Measurements from ENCODE around the gene KIAA1191.

KIAA1191 gene

GRCh38 chr5:176365351-176366231, 4.0 kb upstream of the KIAA1191 start, which contains the start of gene ARL10:
Gene ARL10 (plus strand): TSS chr5:176365487. CDS start chr5:176365564, 77 bp downstream.
- peak; percentile 26 for DNase-seq (ENCODE audit: low spot score)

DNA sequence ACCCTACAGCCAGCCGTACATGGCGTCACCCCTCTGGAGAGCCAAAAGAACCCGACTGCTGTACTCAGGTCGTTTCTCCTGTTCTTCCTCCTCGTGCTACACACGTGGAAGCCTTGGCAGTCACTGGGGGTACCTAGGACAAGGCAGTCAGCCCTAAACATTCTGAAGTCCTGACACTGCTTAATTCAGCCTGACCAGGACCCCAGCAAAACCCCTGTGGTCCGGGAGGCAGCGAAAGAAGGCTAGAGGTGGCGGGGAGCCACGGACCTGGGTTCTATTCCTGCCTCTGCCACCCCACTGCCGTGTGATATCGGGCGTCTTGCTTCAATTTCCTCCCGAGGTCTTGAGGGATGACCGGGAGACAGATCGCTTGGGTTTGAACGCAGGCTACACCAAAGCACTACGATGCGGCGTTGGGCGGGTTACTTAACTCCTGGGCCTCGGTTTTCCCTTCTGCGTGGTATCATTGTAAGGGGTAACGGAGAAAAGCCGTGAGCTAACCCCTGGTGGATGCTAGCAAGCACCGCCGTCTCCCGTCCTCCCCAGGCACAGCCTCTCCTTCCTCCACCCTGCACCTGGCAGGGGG, 3.3 kb upstream of the KIAA1191 start:
- no peak for DNase-seq (ENCODE audit: low spot score)

GRCh38 chr5:176362233-176362490, 598 bp upstream of the KIAA1191 start:
- no peak for DNase-seq (ENCODE audit: low spot score)

DNA sequence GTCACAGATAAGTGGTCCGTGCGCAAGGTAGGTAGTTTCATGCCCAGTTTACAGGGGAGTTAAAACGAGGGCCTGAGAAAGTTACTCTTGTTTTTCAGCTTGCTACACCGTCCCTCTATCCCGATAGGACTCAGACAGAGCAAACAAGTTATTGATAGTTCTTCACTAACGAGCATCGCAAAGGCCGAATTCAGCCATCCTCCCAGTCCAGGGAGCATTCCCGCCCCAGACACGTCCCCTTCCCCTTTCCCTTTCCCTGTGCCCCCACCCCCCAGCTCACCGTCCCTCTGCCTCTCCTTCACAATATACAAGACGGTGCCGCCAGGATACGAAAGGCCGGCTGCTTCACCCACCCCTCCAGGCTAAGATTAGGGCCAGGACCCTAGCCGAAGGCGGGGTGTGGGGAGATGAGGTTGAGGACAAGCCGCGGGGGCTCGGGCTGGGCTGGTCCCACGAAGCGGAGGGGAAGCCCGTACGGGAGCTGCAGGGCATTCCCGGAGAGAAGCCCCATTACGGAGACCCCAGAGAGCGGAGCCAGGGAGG, 599 bp downstream of the KIAA1191 start:
- DNase-seq (ENCODE audit: low spot score): no peak

- peak; percentile 37 for DNase-seq (ENCODE audit: low spot score)
Measured at GRCh38 chr5:176359658-176360057, 1.9 kb downstream of the KIAA1191 start.

- DNase-seq (ENCODE audit: low spot score): no peak
Measured at GRCh38 chr5:176356179-176356566, 5.4 kb downstream of the KIAA1191 start.

GRCh38 chr5:176355400-176356178, 6.0 kb downstream of the KIAA1191 start:
- DNase-seq (ENCODE audit: low spot score): no peak

DNA sequence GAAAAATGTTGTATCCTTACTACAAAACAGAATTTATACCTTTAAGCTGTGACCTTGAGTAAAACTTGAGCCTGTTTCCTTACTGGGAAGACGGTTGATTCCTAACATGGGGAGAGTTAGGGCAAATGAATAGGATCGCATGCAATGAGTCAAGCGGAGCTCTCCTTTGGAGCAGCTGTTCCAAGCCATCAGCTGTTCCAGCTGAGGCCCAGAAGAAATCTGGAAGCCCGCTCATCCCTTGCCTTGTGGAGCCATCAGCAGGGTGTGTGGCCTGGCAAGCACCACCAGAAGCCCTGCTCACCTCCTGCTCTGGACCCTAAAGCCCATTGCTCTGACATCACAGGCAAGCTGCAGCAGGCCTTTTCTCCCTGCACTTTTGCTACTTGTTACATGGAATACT, 8.0 kb downstream of the KIAA1191 start:
- no peak for DNase-seq (ENCODE audit: low spot score)

- DNase-seq (ENCODE audit: low spot score): no peak
Measured at GRCh38 chr5:176352116-176352878, 9.3 kb downstream of the KIAA1191 start.

GRCh38 chr5:176350416-176350815, 11.1 kb downstream of the KIAA1191 start:
- no peak for DNase-seq (ENCODE audit: low spot score)

- no peak for DNase-seq (ENCODE audit: low spot score)
Measured at GRCh38 chr5:176342766-176343458, 18.7 kb downstream of the KIAA1191 start.

DNA sequence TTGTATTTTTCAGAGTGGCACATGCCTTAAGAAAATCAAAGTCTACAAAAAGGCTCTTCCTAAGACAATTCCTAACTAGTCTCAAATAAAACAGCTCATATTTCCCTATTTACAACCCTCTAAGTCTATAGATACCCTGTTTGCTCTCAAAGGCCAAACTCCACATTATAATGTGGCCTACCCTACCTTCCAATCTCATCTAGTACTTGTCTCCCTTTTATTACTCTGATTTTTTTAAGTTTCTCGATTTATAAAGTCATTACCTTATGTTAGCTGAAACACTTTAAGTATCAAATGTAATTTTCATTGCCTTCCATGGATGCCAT, 19.4 kb downstream of the KIAA1191 start:
- no peak for DNase-seq (ENCODE audit: low spot score)

DNA sequence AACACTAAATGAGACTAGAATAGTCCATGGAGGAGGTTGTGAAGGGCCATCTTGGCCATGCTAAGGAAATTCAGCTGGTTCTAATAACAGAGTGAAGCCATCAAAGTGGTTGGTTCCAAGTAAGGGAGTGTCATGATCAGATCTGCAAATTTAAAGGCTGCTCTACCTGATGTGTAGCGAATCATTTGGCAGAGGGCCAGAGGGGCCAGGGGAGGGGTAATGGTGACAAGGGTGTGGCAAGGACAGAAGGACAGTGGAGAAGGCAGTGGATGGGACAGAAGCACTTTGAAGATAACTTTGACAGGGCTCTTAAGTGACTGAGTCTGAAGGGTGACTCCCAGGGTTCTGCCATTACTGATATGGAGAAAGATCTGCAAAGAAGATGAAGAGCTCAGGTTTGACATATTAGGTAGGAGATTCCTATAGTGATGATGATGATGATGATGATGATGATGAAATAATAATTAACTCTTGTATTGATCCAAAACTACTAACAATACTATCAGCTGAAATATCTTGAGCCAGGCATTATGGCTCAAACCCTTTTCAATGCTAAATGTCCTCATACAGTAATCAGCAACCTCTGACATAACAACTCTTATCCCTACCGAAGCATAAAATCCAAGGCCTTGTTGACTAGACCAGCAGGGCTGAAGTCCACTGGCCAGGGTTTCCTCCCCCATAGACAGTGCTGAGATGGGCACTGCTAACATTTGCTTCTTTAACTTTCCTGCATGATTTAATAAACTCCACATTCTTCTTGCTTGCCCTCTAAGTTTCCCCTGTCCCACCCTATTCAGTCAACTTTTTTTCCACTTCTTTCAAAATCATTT, 20.0 kb downstream of the KIAA1191 start:
- DNase-seq (ENCODE audit: low spot score): no peak

- DNase-seq (ENCODE audit: low spot score): no peak
Measured at GRCh38 chr5:176339304-176339703, 22.3 kb downstream of the KIAA1191 start.

DNA sequence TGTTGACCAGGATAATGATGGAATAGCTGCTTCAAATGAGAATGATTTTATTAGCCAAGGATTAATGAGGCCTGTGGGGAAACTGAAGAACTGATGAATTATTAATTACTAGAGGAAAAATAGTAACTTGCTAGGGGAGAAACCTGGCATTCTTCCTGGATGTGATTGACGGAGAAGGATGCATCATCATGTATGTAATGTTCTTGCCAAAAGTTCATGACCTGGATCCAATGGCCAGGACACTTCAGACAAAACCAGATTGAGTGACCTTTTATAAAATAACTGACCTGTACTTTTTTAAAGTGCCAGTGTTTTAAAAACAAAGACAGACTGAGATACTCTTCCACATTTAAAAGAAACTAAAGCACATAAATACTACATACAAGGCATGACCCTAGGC, 23.7 kb downstream of the KIAA1191 start:
- no peak for DNase-seq (ENCODE audit: low spot score)

- no peak for DNase-seq (ENCODE audit: low spot score)
Measured at GRCh38 chr5:176334031-176334770, 27.4 kb downstream of the KIAA1191 start.

- no peak for DNase-seq (ENCODE audit: low spot score)
Measured at GRCh38 chr5:176320577-176320976, 41.0 kb downstream of the KIAA1191 start.

DNA sequence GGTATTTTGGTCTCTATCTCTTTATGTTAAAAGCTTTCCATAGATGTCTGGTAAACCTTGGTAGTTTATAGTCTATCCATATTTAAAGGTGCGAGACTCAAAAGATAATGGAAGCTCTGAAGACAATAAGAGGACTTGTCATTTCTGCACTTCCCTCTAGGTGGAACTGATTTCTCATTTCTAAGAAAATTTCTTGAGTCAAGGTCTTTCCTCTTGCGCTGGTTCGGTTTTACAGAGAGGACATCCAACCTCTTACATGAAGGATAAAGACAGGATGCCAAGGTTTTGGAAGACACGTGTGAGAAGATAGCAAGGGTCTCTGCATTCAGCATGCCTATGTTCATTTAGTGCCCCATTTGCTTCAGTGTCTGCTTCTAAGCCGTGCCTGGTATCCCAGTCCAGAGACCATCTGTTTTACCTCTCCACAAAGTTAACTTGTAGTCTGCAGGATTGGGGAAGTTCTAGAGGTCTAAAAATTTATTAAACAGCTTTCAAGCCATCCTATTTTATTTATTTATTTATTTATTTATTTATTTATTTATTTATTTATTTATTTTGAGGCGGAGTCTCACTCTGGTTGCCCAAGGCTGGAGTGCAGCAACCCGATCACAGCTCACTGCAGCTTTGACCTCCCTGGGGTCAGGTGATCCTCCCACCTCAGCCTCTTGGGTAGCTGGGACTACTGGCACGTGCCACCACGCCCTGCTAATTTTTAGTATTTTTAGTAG, 41.6 kb downstream of the KIAA1191 start:
- DNase-seq (ENCODE audit: low spot score): peak; percentile 35

Measured in SW480 (cell line).